Activated CD8-positive, alpha-beta memory T cell treated with anti-CD3 and anti-CD28 coated beads, Interleukin-2, amount 50 U/mL, for 24 hours (primary cell): ENCODE data around the gene PABPC1L2B.
"Not testable (repeated sequence)": the region's sequence is repeated elsewhere in the genome, so short reads cannot be mapped to it uniquely, and the experiment has no call there.

Source experiments
- DNase-seq: peaks from one replicate; pipeline ENCODE4 v3.0.0-alpha.2; 2020; ENCODE audit errors: extremely low read depth

PABPC1L2B gene

GRCh38 chrX:73002733-73003132 lies at the start of gene PABPC1L2B:
TSS of gene PABPC1L2B (plus strand) at chrX:73002939. CDS start at chrX:73003643, 704 bp downstream.
- DNase-seq = not testable (repeated sequence)

GRCh38 chrX:72959971-72960370 lies 42.8 kb upstream of the PABPC1L2B start:
- DNase-seq = not testable (repeated sequence)

GRCh38 chrX:72971859-72972258 lies 30.9 kb upstream of the PABPC1L2B start:
- not testable (repeated sequence) for DNase-seq

GRCh38 chrX:72974885-72975284 lies 27.9 kb upstream of the PABPC1L2B start:
- DNase-seq = not testable (repeated sequence)

- not testable (repeated sequence) for DNase-seq
Observed at GRCh38 chrX:72980894-72981469, 21.8 kb upstream of the PABPC1L2B start.

- DNase-seq = not testable (repeated sequence)
Observed at GRCh38 chrX:73004032-73004431, 1.3 kb downstream of the PABPC1L2B start.

GRCh38 chrX:73021361-73022092 lies 18.8 kb downstream of the PABPC1L2B start:
- no peak for DNase-seq

GRCh38 chrX:73022093-73022445 lies 19.3 kb downstream of the PABPC1L2B start:
- DNase-seq = not testable (repeated sequence)

- no peak for DNase-seq
Observed at GRCh38 chrX:73028876-73029275, 26.1 kb downstream of the PABPC1L2B start.
